Adrenal gland (tissue), 12 donors: Measurements from ENCODE around the gene FAM24B. TPM values are rescaled to one million over a fixed set of nuclear protein-coding genes. Genes with fewer than 3 reads are reported as not detected.

Source experiments
- DNase-seq, 7 donors: peaks; one replicate each; pipeline ENCODE4 v3.0.0-alpha.2; 2019 to 2020
- H3K27ac ChIP-seq, 5 donors: fragments of 200-600 bp; sonication (generic) in 4 of 5; 1 replicate in 3 of 5; 2 replicates in 2 of 5; pipeline versions ENCODE4 v1.5.1 to v1.8.0; 2016 to 2020; ENCODE audit warnings: mild to moderate bottlenecking in 1 of 5
- H3K27me3 ChIP-seq: fragments of 200-600 bp; 2 replicates; pipeline ENCODE4 v1.8.0; 2021
- H3K36me3 ChIP-seq, 2 donors: fragments of 200-600 bp; replicated peaks in 1 of 2; 1 replicate in 1 of 2; 2 replicates in 1 of 2; pipeline versions ENCODE4 v1.5.1 to v1.8.0; 2018 to 2022
- H3K4me1 ChIP-seq, 2 donors: fragments of 200-600 bp; replicated peaks in 1 of 2; 1 replicate in 1 of 2; 2 replicates in 1 of 2; pipeline versions ENCODE4 v1.5.1 to v1.8.0; 2018 to 2021
- H3K4me3 ChIP-seq, 4 donors: fragments of 200-600 bp; sonication (generic) in 3 of 4; one replicate each; pipeline ENCODE4 v1.5.1; 2016 to 2018
- H3K9me3 ChIP-seq, 3 donors: fragments of 200-600 bp; sonication (generic) in 1 of 3; replicated peaks in 1 of 3; 1 replicate in 2 of 3; 2 replicates in 1 of 3; pipeline versions ENCODE4 v1.5.1 to v1.8.0; 2016 to 2021
- CTCF ChIP-seq, 6 experiments: fragments of 450-650 bp in 4 of 6; fragments of 200-600 bp in 2 of 6; sonication (generic) in 1 of 6; IDR thresholded peaks; 1 replicate in 5 of 6; 2 replicates in 1 of 6; pipeline versions ENCODE4 v1.5.1 to v1.8.0; 2016 to 2021; ENCODE audit warnings: antibody characterized with exemption in 6 of 6, mild to moderate bottlenecking in 2 of 6, moderate library complexity in 1 of 6
- POLR2A ChIP-seq, 2 donors: fragments of 450-650 bp; IDR thresholded peaks; one replicate each; pipeline ENCODE4 v1.6.1; 2017; ENCODE audit warnings: antibody characterized with exemption in 2 of 2, mild to moderate bottlenecking in 2 of 2, moderate library complexity in 1 of 2
- WGBS, 4 donors: extraction: QIAGEN DNeasy Blood & Tissue Kit in 2 of 4; methylation state at CpG; one replicate each; pipeline versions ENCODE4 v1.1.5 to v1.1.7; 2013 to 2017; 5-methylcytosine and 5-hydroxymethylcytosine counted together
- intact Hi-C, 2 donors: fragments of 100-400 bp; cut with DNase I; formaldehyde crosslinking; loops; one replicate each; pipeline versions ENCODE4 v1.14.1 to v1.15.0; 2022 to 2023
- polyA plus RNA-seq, 3 donors: library from polyadenylated mRNA; stranded (reverse); fragments of 200-250 nt in 2 of 3; fragments of 350-450 nt in 1 of 3; fragmentation: Illumina TruSeq in 1 of 3; extraction: RNeasy Lipid Tissue Mini Kit (QIAGEN cat#74804) in 1 of 3; gene quantifications; one replicate each; pipeline ENCODE4 v1.2.3, GENCODE V29; 2013 to 2014
- total RNA-seq, 9 donors: library from RNA; depleted of rRNA in 4 of 9; stranded (reverse); fragments of >200 nt in 4 of 9; fragments of 120-200 nt in 1 of 9; fragmentation: NEBNext Ultra II Directional in 1 of 9; extraction: Animal tissue kit (Norgen Biotek cat#: 25700) in 1 of 9; gene quantifications; one replicate each; pipeline versions ENCODE4 v1.1.0 to v1.2.4, GENCODE V29; 2013 to 2023
- donor health status: healthy with polysubstance abuse.
- donor health status: Bipolar disorder and iron deficiency.
- donor health status: DM: yes; HTN: yes; CAD: no.
- donor health status: DM: no; HTN: no; CAD: no.
- donor health status: DM: no; HTN: no; CAD: no.
- donor health status: DM: yes; HTN: yes; CAD: no.

Gene FAM24B
- total and polyA plus RNA-seq, 12 donors: 0.77 to 4.1 (median 2.0) TPM; not detected in 1

GRCh38 chr10:122830965-122831353 lies 48.4 kb downstream of the FAM24B start:
- Histone ChIP-seq H3K4me3 (no peak overlapping the region), H3K27ac (no peak overlapping the region), H3K4me1 (no peaks in the 10 kb centered on the region), H3K9me3 (no peaks in the 10 kb centered on the region), H3K36me3 (no peaks in the 10 kb centered on the region), H3K27me3 (peaks cover 2% of the 10 kb centered on the region)
- WGBS, 4 donors: 67 to 91% (median 75%) methylated on average over 1 of the region's 1 CpG
- intact Hi-C loops: no loop called here
- DNase-seq: no peak
- TF ChIP-seq POLR2A (IDR thresholded peaks at IDR 0.05): no peak
- TF ChIP-seq CTCF (IDR thresholded peaks at IDR 0.05): no peak

- intact Hi-C loops: no loop called here
Measured at GRCh38 chr10:122830273-122830964, 49.0 kb downstream of the FAM24B start.

GRCh38 chr10:122829454-122829853 lies 49.9 kb downstream of the FAM24B start:
- H3K27me3 ChIP-seq: peaks cover 2% of the 10 kb centered on the region
- 66 to 85% (median 75%) methylated on average over 7 to 8 of the region's 8 CpGs for WGBS, 4 donors
- H3K36me3 ChIP-seq: no peaks in the 10 kb centered on the region
- H3K27ac ChIP-seq: no peak overlapping the region
- no peak for DNase-seq
- no peak for TF ChIP-seq POLR2A (IDR thresholded peaks at IDR 0.05)
- TF ChIP-seq CTCF (IDR thresholded peaks at IDR 0.05): no peak
- intact Hi-C loops: no loop called here
- no peaks in the 10 kb centered on the region for H3K4me1 ChIP-seq
- no peaks in the 10 kb centered on the region for H3K9me3 ChIP-seq
- no peak overlapping the region for H3K4me3 ChIP-seq

More at GRCh38 chr10:122830273-122830964, 49.0 kb downstream of the FAM24B start:
- Histone ChIP-seq H3K27ac (no peak overlapping the region), H3K4me1 (no peaks in the 10 kb centered on the region), H3K36me3 (no peaks in the 10 kb centered on the region), H3K27me3 (peaks cover 2% of the 10 kb centered on the region), H3K9me3 (no peaks in the 10 kb centered on the region), H3K4me3 (no peak overlapping the region)
- DNase-seq: no peak
- TF ChIP-seq CTCF (IDR thresholded peaks at IDR 0.05): no peak
- TF ChIP-seq POLR2A (IDR thresholded peaks at IDR 0.05): no peak
- WGBS, 4 donors: 79 to 90% (median 83%) methylated on average over 6 to 7 of the region's 7 CpGs

GRCh38 chr10:122828716-122829255 lies 50.6 kb downstream of the FAM24B start:
- TF ChIP-seq POLR2A (IDR thresholded peaks at IDR 0.05) (no peak), CTCF (IDR thresholded peaks at IDR 0.05) (no peak)
- Histone ChIP-seq H3K4me3 (no peak overlapping the region), H3K9me3 (no peaks in the 10 kb centered on the region), H3K27me3 (peaks cover 2% of the 10 kb centered on the region), H3K36me3 (no peaks in the 10 kb centered on the region), H3K27ac (no peak overlapping the region), H3K4me1 (no peaks in the 10 kb centered on the region)
- no peak for DNase-seq
- WGBS, 4 donors: 73 to 84% (median 75%) methylated on average over 4 of the region's 4 CpGs
- intact Hi-C loops: no loop called here
